HEK293 (cell line): ENCODE measurements around the gene NMD3.

Experiments used
- CTCF ChIP-seq: fragments of 450-650 bp; formaldehyde crosslinking; IDR thresholded peaks from 2 replicates; pipeline ENCODE4 v1.5.1; 2016; ENCODE audit warnings: missing biosample characterization, missing genetic modification characterization
- GLI2 ChIP-seq: fragments of 450-650 bp; formaldehyde crosslinking; IDR thresholded peaks from 2 replicates; pipeline ENCODE4; 2017; ENCODE audit warnings: missing biosample characterization, missing genetic modification characterization, low read depth, borderline replicate concordance
- GLI4 ChIP-seq: fragments of 450-650 bp; formaldehyde crosslinking; IDR thresholded peaks from 2 replicates; pipeline ENCODE4 v1.5.1; 2016; ENCODE audit warnings: missing biosample characterization, missing genetic modification characterization
- PATZ1 ChIP-seq: fragments of 450-650 bp; formaldehyde crosslinking; IDR thresholded peaks from 2 replicates; pipeline ENCODE4 v1.5.1; 2016; ENCODE audit warnings: missing biosample characterization, missing genetic modification characterization
- ZBTB17 ChIP-seq: fragments of 450-650 bp; formaldehyde crosslinking; IDR thresholded peaks from 2 replicates; pipeline ENCODE4 v1.5.1; 2016; ENCODE audit warnings: missing biosample characterization, missing genetic modification characterization
- ZBTB7A ChIP-seq: fragments of 450-650 bp; formaldehyde crosslinking; IDR thresholded peaks from 2 replicates; pipeline ENCODE4 v1.5.1; 2016; ENCODE audit warnings: low read depth, missing biosample characterization, missing genetic modification characterization
- ZNF174 ChIP-seq: fragments of 450-650 bp; formaldehyde crosslinking; IDR thresholded peaks from 2 replicates; pipeline ENCODE4 v1.5.0; 2017; ENCODE audit warnings: missing biosample characterization, mild to moderate bottlenecking, missing genetic modification characterization
- ZNF19 ChIP-seq: fragments of 450-650 bp; formaldehyde crosslinking; IDR thresholded peaks from 2 replicates; pipeline ENCODE4; 2016; ENCODE audit warnings: missing biosample characterization, missing genetic modification characterization, low read depth
- ZNF274 ChIP-seq, 2 experiments: fragments of 200-500 bp in 1 of 2; fragments of 450-650 bp in 1 of 2; sonication (Bioruptor generic) in 1 of 2; formaldehyde crosslinking in 1 of 2; IDR thresholded peaks; 2 replicates each; pipeline versions ENCODE4 v1.5.1 to v1.6.1; 2014 to 2016; ENCODE audit warnings: borderline replicate concordance in 1 of 2, inconsistent platforms in 1 of 2, low read length in 1 of 2, missing biosample characterization in 1 of 2, missing genetic modification characterization in 1 of 2
- ZNF654 ChIP-seq: fragments of 450-650 bp; formaldehyde crosslinking; IDR thresholded peaks from 2 replicates; pipeline ENCODE4 v1.5.1; 2016; ENCODE audit warnings: low read depth, missing biosample characterization, missing genetic modification characterization
- ZNF777 ChIP-seq: fragments of 450-650 bp; formaldehyde crosslinking; IDR thresholded peaks from 2 replicates; pipeline ENCODE4 v1.5.1; 2017; ENCODE audit warnings: missing biosample characterization, missing genetic modification characterization, borderline replicate concordance
- ZNF830 ChIP-seq: fragments of 450-650 bp; IDR thresholded peaks from 2 replicates; pipeline ENCODE4 v1.5.0; 2018; ENCODE audit warnings: missing biosample characterization, missing genetic modification characterization, low read depth, mild to moderate bottlenecking, moderate library complexity
- ZSCAN4 ChIP-seq: fragments of 450-650 bp; formaldehyde crosslinking; IDR thresholded peaks from 2 replicates; pipeline ENCODE4 v1.5.1; 2017; ENCODE audit warnings: missing biosample characterization, missing genetic modification characterization

- TF ChIP-seq ZSCAN4 (tag by site-specific recombination) = no peak
- TF ChIP-seq ZNF654 (tag by site-specific recombination) = no peak
- no peak for TF ChIP-seq ZNF777
- TF ChIP-seq ZNF174 = no peak
- TF ChIP-seq ZBTB7A (tag by site-specific recombination) = no peak
- TF ChIP-seq ZNF274 (IDR thresholded peaks at IDR 0.05; ENCODE audit: low read length) = no peak
- no peak for TF ChIP-seq ZNF274 (tag by site-specific recombination; IDR thresholded peaks at IDR 0.05; ENCODE audit: borderline replicate concordance)
- no peak for TF ChIP-seq ZNF19
- TF ChIP-seq ZNF830 (tag by site-specific recombination) = no peak
- no peak for TF ChIP-seq ZBTB17
- TF ChIP-seq GLI4 (tag by site-specific recombination) = no peak
- no peak for TF ChIP-seq PATZ1
- TF ChIP-seq CTCF (tag by site-specific recombination) = no peak
- TF ChIP-seq GLI2 (tag by site-specific recombination) = no peak
These were observed 25.9 kb downstream of the NMD3 start for GRCh38 chr3:161247049-161247448.
